GM19324 (cell line): ENCODE data around the gene PCID2.
"Not testable (repeated sequence)": the region's sequence is repeated elsewhere in the genome, so short reads cannot be mapped to it uniquely, and the experiment has no call there.

Source experiments
- ATAC-seq: cut with Tn5 transposase; IDR thresholded peaks from one replicate; pipeline ENCODE4 v1.9.1; 2021; ENCODE audit warnings: mild to moderate bottlenecking, moderate library complexity; ENCODE audit not compliant: unreplicated experiment, low FRiP score

PCID2 gene

GRCh38 chr13:113168211-113168610, 40.3 kb downstream of the PCID2 start:
- ATAC-seq = no peak

- no peak for ATAC-seq
Measured at GRCh38 chr13:113167575-113167974, 40.9 kb downstream of the PCID2 start.

GRCh38 chr13:113167155-113167554, 41.3 kb downstream of the PCID2 start:
- no peak for ATAC-seq

GRCh38 chr13:113166681-113167080, 41.8 kb downstream of the PCID2 start:
- no peak for ATAC-seq

GRCh38 chr13:113166266-113166665, 42.2 kb downstream of the PCID2 start:
- no peak for ATAC-seq

GRCh38 chr13:113164492-113164891, 44.0 kb downstream of the PCID2 start:
- ATAC-seq = no peak

GRCh38 chr13:113162783-113163685, 45.4 kb downstream of the PCID2 start:
- no peak for ATAC-seq

- not testable (repeated sequence) for ATAC-seq
Measured at GRCh38 chr13:113161975-113162374, 46.5 kb downstream of the PCID2 start.

- no peak for ATAC-seq
Measured at GRCh38 chr13:113161433-113161832, 47.0 kb downstream of the PCID2 start.

- no peak for ATAC-seq
Measured at GRCh38 chr13:113160983-113161382, 47.5 kb downstream of the PCID2 start.

GRCh38 chr13:113159701-113160100, 48.8 kb downstream of the PCID2 start:
- no peak for ATAC-seq

GRCh38 chr13:113158946-113159345, 49.5 kb downstream of the PCID2 start:
- no peak for ATAC-seq

GRCh38 chr13:113157929-113158747, 50.3 kb downstream of the PCID2 start, which contains the start of gene PROZ:
PROZ (plus strand) TSS chr13:113158648; CDS start chr13:113158661, 13 bp downstream.
- no peak for ATAC-seq

GRCh38 chr13:113157206-113157928, 51.1 kb downstream of the PCID2 start:
- no peak for ATAC-seq

GRCh38 chr13:113155982-113156655, 52.4 kb downstream of the PCID2 start:
- no peak for ATAC-seq

GRCh38 chr13:113155201-113155600, 53.3 kb downstream of the PCID2 start:
- no peak for ATAC-seq

- ATAC-seq = no peak
Measured at GRCh38 chr13:113153810-113154748, 54.4 kb downstream of the PCID2 start.

- no peak for ATAC-seq
Measured at GRCh38 chr13:113152984-113153809, 55.3 kb downstream of the PCID2 start.
